Bronchial epithelial cell (primary cell): ENCODE data around the gene HFE. TPM values are rescaled to one million over a fixed set of nuclear protein-coding genes. Genes with fewer than 3 reads are reported as not detected.

Source experiments
- DNase-seq: peaks from one replicate; pipeline ENCODE4 v3.0.0-alpha.2; 2010; ENCODE audit warnings: low read depth
- FAIRE-seq: peaks from 2 replicates; lab custom pipeline; 2011; peaks lifted over from hg19 to GRCh38; lab: Jason Lieb, UNC
- H3K27me3 ChIP-seq: 2 replicates; pipeline ENCODE4 v1.5.1; 2011; ENCODE audit warnings: low read length; ENCODE audit not compliant: control insufficient read depth, insufficient read depth
- H3K36me3 ChIP-seq: 2 replicates; pipeline ENCODE4 v1.5.1; 2011; ENCODE audit warnings: low read length; ENCODE audit not compliant: control insufficient read depth, insufficient read depth
- H3K4me3 ChIP-seq: 2 replicates; pipeline ENCODE4 v1.5.1; 2011; ENCODE audit warnings: mild to moderate bottlenecking, low read depth, low read length, control low read depth
- CTCF ChIP-seq: IDR thresholded peaks from 2 replicates; pipeline ENCODE4 v1.5.1; 2011; ENCODE audit warnings: mild to moderate bottlenecking, moderate library complexity, low read length, control low read depth, inconsistent platforms; ENCODE audit not compliant: insufficient read depth, severe bottlenecking
- total RNA-seq: library from RNA; depleted of rRNA; stranded (reverse); fragments of >200 nt; gene quantifications from 2 replicates; pipeline ENCODE4 v1.2.1, GENCODE V29; 2014

The HFE gene
- total RNA-seq, 1 donor from 2014 or later = 3.7 TPM

GRCh38 chr6:26059941-26060340, 27.3 kb upstream of the HFE start:
- no peaks in the 10 kb centered on the region for H3K27me3 ChIP-seq
- no peak for TF ChIP-seq CTCF
- no peak overlapping the region for H3K4me3 ChIP-seq
- FAIRE-seq = no peak
- H3K36me3 ChIP-seq = no peaks in the 10 kb centered on the region
- no peak for DNase-seq

- FAIRE-seq (no peak), DNase-seq (peak; percentile 33)
- H3K4me3 ChIP-seq = no peak overlapping the region
Measured at GRCh38 chr6:26064619-26065257, 22.5 kb upstream of the HFE start.

GRCh38 chr6:26065952-26066380, 21.3 kb upstream of the HFE start:
- TF ChIP-seq CTCF = peak; percentile 81
- FAIRE-seq = peak; percentile 55

More at GRCh38 chr6:26064619-26065257, 22.5 kb upstream of the HFE start:
- Histone ChIP-seq H3K36me3 (no peaks in the 10 kb centered on the region), H3K27me3 (no peaks in the 10 kb centered on the region)
- peak; percentile 54 for TF ChIP-seq CTCF

DNA sequence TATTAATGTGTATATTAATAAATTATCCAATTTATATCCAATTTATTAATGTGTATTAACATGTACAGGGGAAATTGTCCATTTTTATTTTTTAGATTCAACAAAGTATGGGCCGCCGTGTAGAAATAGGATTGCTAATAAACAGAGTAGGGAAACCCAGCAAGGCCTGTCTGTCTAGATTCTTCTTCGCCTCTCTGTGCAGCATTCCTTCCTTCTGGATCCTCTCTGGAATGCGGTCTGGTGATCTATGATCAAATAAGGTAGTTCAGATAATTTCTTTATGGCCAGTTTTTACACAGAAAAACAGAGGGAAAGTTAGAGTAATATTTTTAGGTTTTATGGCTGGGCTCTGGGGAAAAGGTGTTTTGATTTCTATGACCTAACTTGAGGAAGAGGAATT, 19.9 kb upstream of the HFE start:
- H3K4me3 ChIP-seq = no peak overlapping the region
- no peaks in the 10 kb centered on the region for H3K36me3 ChIP-seq
- TF ChIP-seq CTCF = no peak
- FAIRE-seq (no peak), DNase-seq (no peak)
- H3K27me3 ChIP-seq = no peaks in the 10 kb centered on the region

More at GRCh38 chr6:26065952-26066380, 21.3 kb upstream of the HFE start:
- Histone ChIP-seq H3K27me3 (no peaks in the 10 kb centered on the region), H3K4me3 (no peak overlapping the region), H3K36me3 (no peaks in the 10 kb centered on the region)
- DNase-seq = peak; percentile 80

GRCh38 chr6:26068036-26068435, 19.2 kb upstream of the HFE start:
- H3K4me3 ChIP-seq = no peak overlapping the region
- no peaks in the 10 kb centered on the region for H3K27me3 ChIP-seq
- no peak for FAIRE-seq
- TF ChIP-seq CTCF = no peak
- H3K36me3 ChIP-seq = no peaks in the 10 kb centered on the region
- no peak for DNase-seq

GRCh38 chr6:26071135-26071534, 16.1 kb upstream of the HFE start:
- no peaks in the 10 kb centered on the region for H3K27me3 ChIP-seq
- DNase-seq (no peak), FAIRE-seq (no peak)

More at GRCh38 chr6:26071135-26071534, 16.1 kb upstream of the HFE start:
- H3K4me3 ChIP-seq = no peak overlapping the region
- TF ChIP-seq CTCF = no peak
- H3K36me3 ChIP-seq = no peaks in the 10 kb centered on the region
